ENCODE data around the gene RALGAPA1. TPM values are rescaled to one million over a fixed set of nuclear protein-coding genes. Genes with fewer than 3 reads are reported as not detected.
"Not testable (repeated sequence)": the region's sequence is repeated elsewhere in the genome, so short reads cannot be mapped to it uniquely, and the experiment has no call there.

The RALGAPA1 gene
- total RNA-seq, 1 experiment from 2014 or later = 11.4 TPM

- peak; percentile 51 for DNase-seq
- H3K36me3 ChIP-seq (replicated peaks; ENCODE audit: control insufficient read depth, insufficient read depth, low read length) = no peaks in the 10 kb centered on the region
- no peaks in the 10 kb centered on the region for H3K27me3 ChIP-seq (ENCODE audit: control insufficient read depth, insufficient read depth, low read length)
- peak overlapping the region; percentile 69 for H3K4me3 ChIP-seq (ENCODE audit: insufficient read depth, low read depth, low read length)
Measured at GRCh38 chr14:35808076-35808637, 938 bp downstream of the RALGAPA1 start.

DNA sequence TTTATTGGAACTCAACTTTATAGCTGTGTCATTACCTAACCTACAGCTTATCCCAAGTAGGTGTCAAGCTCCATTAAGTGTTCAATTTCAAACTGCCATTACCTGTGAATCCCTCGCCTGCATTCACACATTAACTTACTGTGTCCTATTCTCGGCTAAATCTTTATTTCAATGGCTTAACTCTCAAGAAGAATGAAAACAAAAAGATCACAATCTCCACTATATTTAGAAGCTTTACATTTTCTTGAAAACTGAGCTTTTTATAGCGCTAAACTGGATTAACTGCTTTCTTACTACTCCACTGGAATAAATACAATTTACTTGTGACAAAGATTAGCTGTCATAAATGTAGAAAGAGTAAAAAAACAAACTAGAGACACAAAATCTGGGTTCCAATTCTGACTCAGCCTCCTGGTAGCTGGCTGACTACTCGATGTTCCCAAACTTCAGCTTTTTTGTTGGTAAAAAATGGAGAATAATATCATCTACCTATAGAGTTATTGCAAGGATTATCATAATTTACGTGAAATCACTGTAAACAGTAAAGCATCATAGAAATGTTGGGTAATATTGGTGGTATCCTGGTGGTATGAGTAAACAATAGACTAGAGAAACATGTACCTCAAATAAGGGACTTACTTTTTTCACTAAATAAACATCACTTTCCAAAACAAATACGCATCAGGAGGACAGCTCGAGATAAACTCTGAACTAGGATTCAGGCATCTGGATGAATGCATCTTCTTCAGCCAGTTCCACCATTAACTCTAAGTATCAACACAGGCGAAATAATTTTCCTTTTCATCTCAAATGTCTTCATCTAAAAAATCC, 1.7 kb downstream of the RALGAPA1 start:
- Histone ChIP-seq H3K27me3 (ENCODE audit: control insufficient read depth, insufficient read depth, low read length) (no peaks in the 10 kb centered on the region), H3K36me3 (replicated peaks; ENCODE audit: control insufficient read depth, insufficient read depth, low read length) (no peaks in the 10 kb centered on the region), H3K4me3 (ENCODE audit: insufficient read depth, low read depth, low read length) (no peak overlapping the region; the same call in 1 of the 2 replicates)
- DNase-seq = no peak

DNA sequence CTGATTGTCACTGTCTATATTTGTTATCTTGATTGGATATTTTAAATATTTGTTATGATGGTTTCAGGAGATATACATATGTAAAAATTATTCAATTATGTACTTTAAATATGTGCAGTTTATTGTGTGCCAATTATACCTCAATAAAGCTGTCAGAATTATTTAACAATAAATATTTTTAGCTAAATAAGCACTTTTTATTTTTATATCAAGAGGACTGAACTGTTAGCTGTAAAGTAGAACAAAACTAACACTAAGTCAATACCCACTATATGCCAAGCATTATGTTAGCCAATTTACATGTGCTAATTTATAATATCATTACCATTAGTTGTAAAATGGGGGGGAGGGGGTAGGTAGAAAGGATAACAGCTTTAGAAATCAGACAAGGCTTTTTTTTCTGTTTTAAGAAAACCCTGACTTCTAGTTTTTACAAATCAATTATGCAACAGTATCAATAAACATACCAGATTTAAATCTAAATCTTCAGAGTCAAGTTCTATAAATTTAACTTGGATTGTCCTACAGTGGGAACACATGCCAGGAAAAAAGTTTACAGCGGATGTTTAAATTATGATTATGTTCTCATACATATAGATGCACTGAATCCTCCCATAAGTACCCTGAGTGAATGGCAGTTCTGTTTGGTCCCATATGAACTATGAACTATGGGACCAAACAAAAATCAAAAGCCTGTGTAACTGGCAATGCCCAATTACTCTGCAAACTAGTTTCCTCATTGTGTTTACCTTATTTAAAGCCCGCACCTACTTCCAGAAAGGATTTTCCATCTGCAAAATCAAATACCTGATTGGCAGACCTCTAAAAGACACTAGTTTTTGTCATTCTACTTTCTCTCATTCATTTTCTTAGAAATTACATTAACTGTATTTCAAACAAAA, 2.8 kb downstream of the RALGAPA1 start:
- DNase-seq = no peak
- Histone ChIP-seq H3K4me3 (ENCODE audit: insufficient read depth, low read depth, low read length) (no peak overlapping the region), H3K36me3 (replicated peaks; ENCODE audit: control insufficient read depth, insufficient read depth, low read length) (no peaks in the 10 kb centered on the region), H3K27me3 (ENCODE audit: control insufficient read depth, insufficient read depth, low read length) (no peaks in the 10 kb centered on the region)

DNA sequence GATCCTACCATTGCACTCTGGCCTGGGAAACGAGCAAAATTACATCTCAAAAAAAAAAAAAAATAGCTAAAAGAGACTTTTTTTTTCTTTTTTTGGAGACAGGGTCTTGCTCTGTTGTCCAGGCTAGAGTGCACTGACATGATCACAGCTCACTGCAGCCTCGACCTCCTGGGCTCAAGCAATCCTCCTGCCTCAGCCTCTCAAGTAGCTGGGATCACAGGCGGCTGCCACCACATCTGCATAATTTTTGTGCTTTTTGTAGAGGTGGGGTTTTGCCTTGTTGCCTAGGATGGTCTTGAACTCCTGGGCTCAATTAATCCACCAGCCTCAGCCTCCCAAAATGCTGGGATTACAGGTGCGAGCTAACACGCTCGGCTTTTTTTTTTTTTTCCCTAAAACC, 11.3 kb downstream of the RALGAPA1 start:
- Histone ChIP-seq H3K4me3 (ENCODE audit: insufficient read depth, low read depth, low read length) (no peak overlapping the region), H3K36me3 (replicated peaks; ENCODE audit: control insufficient read depth, insufficient read depth, low read length) (no peaks in the 10 kb centered on the region), H3K27me3 (ENCODE audit: control insufficient read depth, insufficient read depth, low read length) (no peaks in the 10 kb centered on the region)
- no peak for DNase-seq

DNA sequence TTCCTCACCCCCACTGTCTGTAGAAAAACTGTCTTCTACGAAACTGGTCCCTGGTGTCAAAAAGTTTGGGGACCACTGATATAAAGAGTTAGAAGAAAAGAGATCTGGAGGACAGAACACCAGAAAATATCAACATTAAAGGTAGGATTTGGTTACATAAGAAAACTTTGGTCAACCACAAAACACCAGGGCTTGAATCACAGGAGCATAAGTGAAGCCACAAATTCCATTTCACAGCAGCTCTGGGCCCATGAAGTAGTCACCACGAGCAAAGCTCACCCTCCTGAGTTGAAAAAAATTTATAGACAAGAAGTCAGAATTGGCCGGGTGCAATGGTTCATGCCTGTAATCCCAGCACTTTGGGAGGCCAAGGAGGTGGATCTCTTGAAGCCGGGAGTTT, 19.4 kb downstream of the RALGAPA1 start:
- Histone ChIP-seq H3K36me3 (replicated peaks; ENCODE audit: control insufficient read depth, insufficient read depth, low read length) (no peaks in the 10 kb centered on the region), H3K4me3 (ENCODE audit: insufficient read depth, low read depth, low read length) (no peak overlapping the region), H3K27me3 (ENCODE audit: control insufficient read depth, insufficient read depth, low read length) (no peaks in the 10 kb centered on the region)
- no peak for DNase-seq

- H3K36me3 ChIP-seq (replicated peaks; ENCODE audit: control insufficient read depth, insufficient read depth, low read length) = no peaks in the 10 kb centered on the region
- no peak overlapping the region for H3K4me3 ChIP-seq (ENCODE audit: insufficient read depth, low read depth, low read length)
- H3K27me3 ChIP-seq (ENCODE audit: control insufficient read depth, insufficient read depth, low read length) = no peaks in the 10 kb centered on the region
- no peak for DNase-seq
Measured at GRCh38 chr14:35786856-35787255, 22.2 kb downstream of the RALGAPA1 start.

GRCh38 chr14:35783699-35784098, 25.4 kb downstream of the RALGAPA1 start:
- Histone ChIP-seq H3K4me3 (ENCODE audit: insufficient read depth, low read depth, low read length) (no peak overlapping the region), H3K27me3 (ENCODE audit: control insufficient read depth, insufficient read depth, low read length) (no peaks in the 10 kb centered on the region), H3K36me3 (replicated peaks; ENCODE audit: control insufficient read depth, insufficient read depth, low read length) (no peaks in the 10 kb centered on the region)
- DNase-seq = no peak

- no peak overlapping the region for H3K4me3 ChIP-seq (ENCODE audit: insufficient read depth, low read depth, low read length)
- no peaks in the 10 kb centered on the region for H3K36me3 ChIP-seq (replicated peaks; ENCODE audit: control insufficient read depth, insufficient read depth, low read length)
- no peaks in the 10 kb centered on the region for H3K27me3 ChIP-seq (ENCODE audit: control insufficient read depth, insufficient read depth, low read length)
- DNase-seq = no peak
Measured at GRCh38 chr14:35779368-35779767, 29.7 kb downstream of the RALGAPA1 start.

- not testable (repeated sequence) for DNase-seq; H3K4me3 ChIP-seq (ENCODE audit: insufficient read depth, low read depth, low read length); H3K27me3 ChIP-seq (ENCODE audit: control insufficient read depth, insufficient read depth, low read length); H3K36me3 ChIP-seq (replicated peaks; ENCODE audit: control insufficient read depth, insufficient read depth, low read length)
Measured at GRCh38 chr14:35777550-35777949, 31.5 kb downstream of the RALGAPA1 start.

- no peak for DNase-seq
- H3K27me3 ChIP-seq (ENCODE audit: control insufficient read depth, insufficient read depth, low read length) = no peaks in the 10 kb centered on the region
- no peak overlapping the region for H3K4me3 ChIP-seq (ENCODE audit: insufficient read depth, low read depth, low read length)
- no peaks in the 10 kb centered on the region for H3K36me3 ChIP-seq (replicated peaks; ENCODE audit: control insufficient read depth, insufficient read depth, low read length)
Measured at GRCh38 chr14:35776823-35777222, 32.3 kb downstream of the RALGAPA1 start.

- H3K27me3 ChIP-seq (ENCODE audit: control insufficient read depth, insufficient read depth, low read length); DNase-seq; H3K36me3 ChIP-seq (replicated peaks; ENCODE audit: control insufficient read depth, insufficient read depth, low read length); H3K4me3 ChIP-seq (ENCODE audit: insufficient read depth, low read depth, low read length): not testable (repeated sequence)
Measured at GRCh38 chr14:35776085-35776484, 33.0 kb downstream of the RALGAPA1 start.

GRCh38 chr14:35766700-35767082, 42.4 kb downstream of the RALGAPA1 start:
- Histone ChIP-seq H3K27me3 (ENCODE audit: control insufficient read depth, insufficient read depth, low read length) (no peaks in the 10 kb centered on the region), H3K36me3 (replicated peaks; ENCODE audit: control insufficient read depth, insufficient read depth, low read length) (no peaks in the 10 kb centered on the region), H3K4me3 (ENCODE audit: insufficient read depth, low read depth, low read length) (no peak overlapping the region)
- DNase-seq = no peak

- no peaks in the 10 kb centered on the region for H3K27me3 ChIP-seq (ENCODE audit: control insufficient read depth, insufficient read depth, low read length)
- no peak for DNase-seq
- H3K36me3 ChIP-seq (replicated peaks; ENCODE audit: control insufficient read depth, insufficient read depth, low read length) = no peaks in the 10 kb centered on the region
- no peak overlapping the region for H3K4me3 ChIP-seq (ENCODE audit: insufficient read depth, low read depth, low read length)
Measured at GRCh38 chr14:35766036-35766699, 42.9 kb downstream of the RALGAPA1 start.

DNA sequence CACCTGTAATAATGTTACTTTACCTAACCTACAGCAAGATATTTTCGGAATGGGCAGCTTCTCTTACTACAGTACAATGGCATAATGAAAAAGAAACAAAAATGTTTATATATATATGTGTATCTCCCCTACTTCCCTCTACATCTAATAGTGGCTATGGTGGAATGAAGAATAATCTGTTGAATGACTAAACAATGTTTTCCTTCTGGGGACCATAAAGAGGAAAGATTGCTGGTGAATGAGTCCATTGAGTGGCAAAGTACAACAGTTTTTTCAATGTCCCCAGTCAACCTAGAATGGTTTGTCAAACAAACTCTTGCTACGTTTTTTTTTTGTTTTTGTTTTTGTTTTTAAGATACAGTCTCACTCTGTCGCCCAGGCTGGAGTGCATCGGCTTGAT, 47.2 kb downstream of the RALGAPA1 start:
- H3K27me3 ChIP-seq (ENCODE audit: control insufficient read depth, insufficient read depth, low read length) = no peaks in the 10 kb centered on the region
- no peak overlapping the region for H3K4me3 ChIP-seq (ENCODE audit: insufficient read depth, low read depth, low read length)
- no peak for DNase-seq
- H3K36me3 ChIP-seq (replicated peaks; ENCODE audit: control insufficient read depth, insufficient read depth, low read length) = no peaks in the 10 kb centered on the region

Measured in H7 (cell line).